Measurements from ENCODE around the gene ANGPTL8. TPM values are rescaled to one million over a fixed set of nuclear protein-coding genes. Genes with fewer than 3 reads are reported as not detected.

The ANGPTL8 gene
- total and polyA plus RNA-seq, 8 donors = 0.38 to 2.2 (median 1.4) TPM; not detected in 4

GRCh38 chr19:11242864-11243797 is 3.7 kb downstream of the ANGPTL8 start:
- peaks cover 0 to 9% (median 0%) of the 10 kb centered on the region in 3 donors for H3K36me3 ChIP-seq
- H3K27me3 ChIP-seq = no peaks in the 10 kb centered on the region
- FAIRE-seq = no peak
- H3K4me3 ChIP-seq = no peak overlapping the region
- no peaks in the 10 kb centered on the region for H3K4me1 ChIP-seq
- no peaks in the 10 kb centered on the region for H3K9me3 ChIP-seq
- intact Hi-C loops (cut with DNase I) = no loop called here
- DNase-seq = peak; percentile 90 to 98 (median 94)
- 51 to 55% methylated on average over 41 to 48 of the region's 48 CpGs for WGBS, 2 donors
- ATAC-seq = peak; percentile 90 to 99 (median 96)
- H3K27ac ChIP-seq = peak overlapping the region in 1 of 4 donors; percentile 22
- TF ChIP-seq CTCF (IDR thresholded peaks at IDR 0.05) = peak; percentile 44 to 69 (median 63)

GRCh38 chr19:11243798-11244169 is 4.4 kb downstream of the ANGPTL8 start:
- Histone ChIP-seq H3K36me3 (peaks cover 0 to 13% (median 0%) of the 10 kb centered on the region in 3 donors), H3K27ac (peak overlapping the region in 1 of 4 donors; percentile 22), H3K27me3 (no peaks in the 10 kb centered on the region), H3K9me3 (no peaks in the 10 kb centered on the region), H3K4me1 (no peaks in the 10 kb centered on the region), H3K4me3 (no peak overlapping the region)
- DNase-seq = no peak
- 94 to 95% methylated on average over 7 of the region's 7 CpGs for WGBS, 2 donors
- FAIRE-seq = no peak
- intact Hi-C loops (cut with DNase I) = no loop called here
- peak in 1 of 4 donors; percentile 3 for ATAC-seq
- TF ChIP-seq CTCF (IDR thresholded peaks at IDR 0.05) = no peak

GRCh38 chr19:11244846-11245589 is 5.6 kb downstream of the ANGPTL8 start:
- no peak for ATAC-seq
- WGBS, 2 donors = 94 to 95% methylated on average over 5 of the region's 5 CpGs
- FAIRE-seq = no peak
- Histone ChIP-seq H3K27ac (no peak overlapping the region), H3K9me3 (no peaks in the 10 kb centered on the region), H3K4me1 (no peaks in the 10 kb centered on the region), H3K4me3 (no peak overlapping the region), H3K27me3 (no peaks in the 10 kb centered on the region), H3K36me3 (peaks cover 0 to 18% (median 0%) of the 10 kb centered on the region in 3 donors)
- intact Hi-C loops (cut with DNase I) = no loop called here
- TF ChIP-seq CTCF (IDR thresholded peaks at IDR 0.05) = no peak
- no peak for DNase-seq

- H3K27me3 ChIP-seq = no peaks in the 10 kb centered on the region
- ATAC-seq (no peak), DNase-seq (no peak), FAIRE-seq (no peak)
- intact Hi-C loops (cut with DNase I) = no loop called here
- WGBS, 2 donors = 88 to 92% methylated on average over 9 to 11 of the region's 11 CpGs
- no peaks in the 10 kb centered on the region for H3K4me1 ChIP-seq
- no peak overlapping the region for H3K27ac ChIP-seq
- H3K4me3 ChIP-seq = no peak overlapping the region
- H3K9me3 ChIP-seq = no peaks in the 10 kb centered on the region
- TF ChIP-seq CTCF (IDR thresholded peaks at IDR 0.05) = no peak
- H3K36me3 ChIP-seq = peaks cover 0 to 32% (median 7%) of the 10 kb centered on the region in 3 donors
Observed at GRCh38 chr19:11246941-11247340, 7.5 kb downstream of the ANGPTL8 start.
